ENCODE measurements around the gene DDX10.

Gene DDX10

GRCh38 chr11:108877178-108877577 is 212.3 kb downstream of the DDX10 start:
- DNase-seq, result no peak

DNA sequence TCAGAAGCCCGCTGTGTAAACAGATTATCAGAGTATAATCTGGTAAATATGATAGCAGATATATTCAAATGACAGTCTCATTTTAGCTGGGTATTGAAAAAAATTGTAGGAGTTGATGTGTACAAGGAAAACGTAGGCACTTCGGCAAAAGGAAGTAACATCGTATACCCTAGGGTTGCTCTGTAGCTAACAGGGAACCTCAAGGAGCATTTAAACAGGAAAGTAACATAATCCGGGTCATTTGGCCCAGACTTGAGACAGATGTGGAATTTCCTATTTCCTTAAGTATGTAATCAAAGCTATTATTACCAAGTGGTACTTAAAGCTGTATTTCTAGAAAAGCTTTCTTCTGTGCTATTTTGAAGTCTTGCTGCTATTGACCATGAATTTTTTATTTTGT is 215.6 kb downstream of the DDX10 start:
- no peak for DNase-seq

DNA sequence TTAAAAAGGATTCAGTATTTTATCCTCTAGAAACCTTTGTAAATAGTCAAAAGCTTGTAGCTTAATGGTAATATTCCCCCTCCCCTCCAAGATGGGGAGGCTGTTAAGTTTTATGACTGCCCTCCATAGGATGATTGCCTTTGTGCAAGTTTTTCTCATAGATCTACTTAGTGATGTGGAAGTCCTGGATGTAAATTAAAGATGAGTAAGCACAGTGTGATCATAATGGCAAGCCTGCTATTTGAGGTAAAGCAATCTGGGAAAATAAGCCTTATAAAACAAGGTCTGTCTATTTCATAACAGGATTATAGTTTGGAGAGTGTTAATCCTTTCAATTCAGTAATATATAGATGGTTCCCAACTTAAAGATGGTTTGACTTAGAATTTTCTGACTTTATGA is 216.3 kb downstream of the DDX10 start:
- DNase-seq, result no peak

- no peak for DNase-seq
These were observed 217.5 kb downstream of the DDX10 start for GRCh38 chr11:108882211-108882831.

- no peak for DNase-seq
These were observed 221.3 kb downstream of the DDX10 start for GRCh38 chr11:108886005-108886659.

DNA sequence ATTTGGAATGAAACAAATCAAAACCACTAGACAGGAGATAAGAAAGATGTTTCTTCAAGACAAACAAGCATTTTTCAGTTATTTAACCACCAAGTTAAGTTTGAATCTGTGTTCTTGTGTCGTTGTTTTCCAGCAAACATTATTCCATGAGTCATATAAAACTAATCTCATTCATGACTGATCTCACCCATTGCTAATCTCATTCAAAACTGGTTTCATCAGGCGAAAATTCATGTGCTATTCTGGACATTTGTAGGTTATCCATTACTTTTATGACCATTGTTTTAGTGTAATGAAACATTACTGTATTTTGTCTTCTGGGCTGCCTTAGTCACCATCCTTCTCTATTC is 221.8 kb downstream of the DDX10 start:
- no peak for DNase-seq

GRCh38 chr11:108887436-108888238 is 222.8 kb downstream of the DDX10 start:
- DNase-seq, result no peak

- no peak for DNase-seq
These were observed 225.7 kb downstream of the DDX10 start for GRCh38 chr11:108890482-108891105.

- no peak for DNase-seq
These were observed 226.3 kb downstream of the DDX10 start for GRCh38 chr11:108891143-108891542.

DNA sequence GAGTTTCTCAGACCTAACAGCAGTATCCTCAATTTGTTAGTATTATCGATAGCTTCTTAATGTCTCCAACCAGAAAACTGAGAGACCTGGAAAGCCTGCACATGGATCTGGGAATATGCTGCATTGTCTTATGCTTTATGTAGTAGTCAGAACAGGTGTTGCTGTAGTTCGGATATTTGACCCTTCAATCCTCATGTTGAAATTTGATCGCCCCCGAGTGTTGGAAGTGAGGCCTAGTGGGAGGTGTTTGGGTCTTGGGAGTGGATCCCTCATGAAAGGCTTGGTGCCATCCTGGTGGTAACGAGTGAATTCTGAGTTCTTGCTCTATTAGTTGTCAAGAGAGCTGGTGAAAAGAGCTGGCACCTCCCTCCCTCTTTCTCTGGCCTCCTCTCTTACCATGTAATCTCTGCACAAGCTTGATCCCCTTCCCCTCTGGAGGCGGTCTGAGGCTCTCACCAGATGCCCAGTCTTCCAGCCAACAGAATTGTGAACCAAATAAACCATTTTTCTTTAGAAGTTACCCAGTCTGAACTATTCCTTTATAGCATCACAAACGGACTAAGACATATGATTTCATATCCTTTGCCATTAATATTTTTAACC is 227.1 kb downstream of the DDX10 start:
- no peak for DNase-seq

DNA sequence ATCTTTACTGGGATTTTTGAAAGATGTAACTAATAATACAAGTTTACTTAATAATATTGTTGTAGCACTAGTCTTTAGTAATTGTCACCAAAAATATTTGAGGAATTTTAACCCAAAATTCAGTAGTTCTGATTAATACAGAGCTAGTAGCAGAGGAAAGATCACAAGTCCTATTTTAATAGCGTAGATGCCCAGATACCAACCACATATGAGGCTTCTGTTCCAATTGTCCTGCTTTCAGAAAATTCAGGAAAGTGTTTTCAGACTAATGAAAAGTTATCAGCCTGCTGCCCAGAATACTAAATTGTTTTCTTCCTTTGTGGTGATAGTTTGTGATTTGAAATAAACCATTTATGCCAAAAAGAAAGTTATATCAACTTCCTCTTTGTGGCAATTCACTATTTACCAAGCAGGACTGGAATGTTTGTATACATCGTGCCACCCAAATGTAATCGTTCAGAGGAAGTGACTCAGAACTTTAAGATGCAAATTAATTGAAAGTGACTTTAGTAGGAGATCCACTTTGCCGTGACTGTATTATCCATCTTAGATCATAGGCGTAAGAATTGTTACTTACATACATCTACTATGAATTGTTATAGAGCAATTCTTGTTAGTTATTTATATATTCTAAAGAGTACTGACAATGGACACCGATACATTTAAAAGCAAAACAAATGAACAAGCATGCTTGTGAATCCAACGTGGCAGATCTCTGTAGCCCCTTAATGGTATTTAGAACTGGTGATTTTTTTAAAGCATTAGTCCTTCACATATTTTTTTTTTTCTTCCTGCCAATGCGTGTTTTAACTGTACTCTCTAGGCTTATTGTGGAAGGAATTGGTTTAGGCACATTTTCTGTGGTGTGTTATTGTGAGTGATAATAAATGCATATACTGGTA is 231.0 kb downstream of the DDX10 start:
- peak; percentile 60 to 98 for DNase-seq

GRCh38 chr11:108897071-108897481 is 232.2 kb downstream of the DDX10 start:
- DNase-seq, result peak in 1 of 2 experiments; percentile 49

GRCh38 chr11:108897916-108898315 is 233.0 kb downstream of the DDX10 start:
- DNase-seq, result no peak

DNA sequence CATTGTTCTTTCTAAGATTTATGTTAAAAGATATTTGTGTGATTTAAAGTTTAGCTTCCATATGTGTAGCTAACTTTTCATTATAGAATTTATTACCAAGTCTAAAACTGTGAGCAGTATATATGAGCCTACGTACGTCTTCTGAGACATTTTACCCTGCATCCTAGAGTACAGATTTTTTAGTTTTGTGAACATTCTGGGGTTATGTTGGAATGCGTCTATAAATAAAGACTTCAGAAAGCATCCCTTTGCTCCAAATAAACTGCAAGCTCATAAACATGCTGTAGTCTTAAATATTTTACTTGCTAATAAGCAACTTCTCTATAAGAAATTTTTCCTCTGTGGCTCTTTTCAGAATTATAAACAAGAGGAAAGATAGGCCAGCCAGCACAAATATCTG is 236.5 kb downstream of the DDX10 start:
- DNase-seq, result no peak

- DNase-seq, result no peak
These were observed 237.2 kb downstream of the DDX10 start for GRCh38 chr11:108902027-108902469.

- no peak for DNase-seq
These were observed 239.6 kb downstream of the DDX10 start for GRCh38 chr11:108904480-108904879.

- DNase-seq, result peak; percentile 36 to 80
These were observed 241.5 kb downstream of the DDX10 start for GRCh38 chr11:108906329-108906728.

- peak in 1 of 2 experiments; percentile 79 for DNase-seq
These were observed 242.0 kb downstream of the DDX10 start for GRCh38 chr11:108906826-108907225.

DNA sequence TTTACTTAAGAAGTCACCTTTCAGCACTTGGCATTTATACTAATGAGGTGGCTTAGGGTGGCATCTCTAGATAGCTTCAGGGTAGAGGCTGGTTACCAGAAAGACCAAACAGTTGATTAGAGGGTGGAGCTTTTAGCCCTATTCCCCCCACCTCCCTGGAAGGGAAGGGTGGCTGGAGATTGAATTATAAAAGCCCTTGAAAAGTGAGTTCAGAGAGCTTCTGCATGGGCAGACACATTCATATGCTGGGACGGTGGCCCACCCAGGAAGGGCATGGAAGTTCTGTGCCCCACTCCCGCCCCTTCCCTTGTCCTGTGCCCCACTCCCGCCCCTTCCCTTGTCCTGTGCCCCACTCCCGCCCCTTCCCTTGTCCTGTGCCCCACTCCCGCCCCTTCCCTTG is 244.2 kb downstream of the DDX10 start:
- no peak for DNase-seq

GRCh38 chr11:108909921-108910320 is 245.1 kb downstream of the DDX10 start:
- no peak for DNase-seq

DNA sequence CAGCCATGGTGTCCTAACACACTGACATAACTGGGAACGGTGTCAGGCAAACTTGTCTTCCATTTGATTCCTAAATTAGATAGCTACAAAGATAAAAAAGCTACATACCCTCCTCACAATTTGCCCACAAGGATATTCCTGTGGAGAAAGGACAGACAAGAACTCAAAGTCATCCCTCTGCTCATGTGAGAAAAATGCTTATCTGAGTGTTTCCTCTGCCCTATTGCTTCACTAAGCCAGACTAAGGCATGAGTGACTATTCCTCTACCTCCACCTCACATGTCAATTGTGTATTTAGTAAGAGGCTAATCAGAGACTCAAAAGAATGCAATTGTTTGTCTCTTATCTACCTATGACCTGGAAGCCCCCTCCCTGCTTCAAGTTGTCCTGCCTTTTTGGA is 247.7 kb downstream of the DDX10 start:
- no peak for DNase-seq

DNA sequence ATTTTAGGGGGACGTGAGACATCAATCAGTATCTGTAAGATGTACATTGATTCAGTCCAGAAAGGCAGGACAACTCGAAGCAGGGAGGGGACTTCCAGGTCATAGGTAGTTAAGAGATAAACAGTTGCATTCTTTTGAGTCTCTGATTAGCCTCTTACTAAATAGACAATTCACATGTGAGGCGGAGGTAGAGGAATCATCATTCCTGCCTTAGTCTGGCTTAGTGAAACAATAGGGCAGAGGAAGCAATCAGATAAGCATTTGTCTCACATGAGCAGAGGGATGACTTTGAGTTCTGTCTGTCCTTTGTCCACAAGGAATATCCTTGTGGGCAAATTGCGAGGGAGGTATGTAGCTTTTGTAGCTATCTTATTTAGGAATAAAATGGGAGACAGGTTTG is 248.3 kb downstream of the DDX10 start:
- no peak for DNase-seq
